Left forelimb (tissue), 1 donor: ENCODE measurements around the gene FOXL1.

Experiments
- DNase-seq: peaks from one replicate; pipeline ENCODE4 v3.0.0-alpha.2; 2018; ENCODE audit warnings: low spot score

FOXL1 gene

GRCh38 chr16:86568677-86569623, 9.4 kb upstream of the FOXL1 start:
- no peak for DNase-seq

- DNase-seq: no peak
Measured at GRCh38 chr16:86569701-86570447, 8.5 kb upstream of the FOXL1 start.

- DNase-seq: no peak
Measured at GRCh38 chr16:86570558-86571529, 7.5 kb upstream of the FOXL1 start.

GRCh38 chr16:86571530-86571915, 6.8 kb upstream of the FOXL1 start:
- DNase-seq: no peak

GRCh38 chr16:86572041-86572521, 6.3 kb upstream of the FOXL1 start:
- no peak for DNase-seq

- DNase-seq: no peak
Measured at GRCh38 chr16:86572606-86573005, 5.7 kb upstream of the FOXL1 start.

GRCh38 chr16:86573215-86573614, 5.1 kb upstream of the FOXL1 start:
- DNase-seq: no peak

- no peak for DNase-seq
Measured at GRCh38 chr16:86573646-86574508, 4.5 kb upstream of the FOXL1 start.

- no peak for DNase-seq
Measured at GRCh38 chr16:86574646-86575045, 3.7 kb upstream of the FOXL1 start.

GRCh38 chr16:86575095-86575685, 3.2 kb upstream of the FOXL1 start:
- no peak for DNase-seq

- peak; percentile 81 for DNase-seq
Measured at GRCh38 chr16:86575754-86576557, 2.4 kb upstream of the FOXL1 start.

- no peak for DNase-seq
Measured at GRCh38 chr16:86576591-86577313, 1.6 kb upstream of the FOXL1 start.

GRCh38 chr16:86577314-86577971, 906 bp upstream of the FOXL1 start:
- DNase-seq: no peak

GRCh38 chr16:86578611-86579267, 390 bp downstream of the FOXL1 start:
- DNase-seq: no peak

- DNase-seq: peak; percentile 49
Measured at GRCh38 chr16:86579268-86580062, 1.1 kb downstream of the FOXL1 start.

GRCh38 chr16:86580063-86580790, 1.9 kb downstream of the FOXL1 start:
- DNase-seq: peak; percentile 41
